Liver (tissue), 9 donors: Measurements from ENCODE around the gene KRT76. TPM values are rescaled to one million over a fixed set of nuclear protein-coding genes. Genes with fewer than 3 reads are reported as not detected.

Source experiments
- DNase-seq: peaks from one replicate; pipeline ENCODE4 v3.0.0-alpha.2; 2017; ENCODE audit warnings: low spot score
- H3K27ac ChIP-seq, 2 donors: one replicate each; pipeline ENCODE4 v1.7.0; 2013; ENCODE audit warnings: inconsistent platforms in 2 of 2, low read length in 2 of 2, control low read depth in 1 of 2, low read depth in 1 of 2, mild to moderate bottlenecking in 1 of 2
- H3K27me3 ChIP-seq, 4 donors: one replicate each; pipeline versions ENCODE4 v1.6.1 to v1.7.0; 2013; ENCODE audit warnings: low read length in 3 of 4, inconsistent platforms in 1 of 4, mild to moderate bottlenecking in 1 of 4, moderate library complexity in 1 of 4; ENCODE audit not compliant: control insufficient read depth in 4 of 4, insufficient read depth in 4 of 4
- H3K36me3 ChIP-seq, 4 donors: one replicate each; pipeline versions ENCODE4 v1.6.1 to v1.7.0; 2013; ENCODE audit warnings: low read length in 3 of 4, mild to moderate bottlenecking in 3 of 4, low read depth in 1 of 4, moderate library complexity in 1 of 4; ENCODE audit not compliant: control insufficient read depth in 4 of 4, insufficient read depth in 3 of 4
- H3K4me1 ChIP-seq, 4 donors: one replicate each; pipeline versions ENCODE4 v1.6.1 to v1.7.0; 2013; ENCODE audit warnings: low read length in 3 of 4, mild to moderate bottlenecking in 3 of 4, moderate library complexity in 1 of 4; ENCODE audit not compliant: control insufficient read depth in 4 of 4, insufficient read depth in 4 of 4
- H3K4me3 ChIP-seq, 3 donors: one replicate each; pipeline versions ENCODE4 v1.6.1 to v1.7.0; 2013; ENCODE audit warnings: low read length in 3 of 3, control low read depth in 1 of 3, low read depth in 1 of 3, mild to moderate bottlenecking in 1 of 3
- H3K9ac ChIP-seq, 2 donors: one replicate each; pipeline ENCODE4 v1.7.0; 2013; ENCODE audit warnings: low read length in 2 of 2, mild to moderate bottlenecking in 2 of 2, moderate library complexity in 2 of 2, control low read depth in 1 of 2, low read depth in 1 of 2
- H3K9me3 ChIP-seq, 4 donors: one replicate each; pipeline versions ENCODE4 v1.6.1 to v1.7.0; 2013; ENCODE audit warnings: low read length in 3 of 4; ENCODE audit not compliant: control insufficient read depth in 4 of 4
- ATF3 ChIP-seq: IDR thresholded peaks from 2 replicates; pipeline ENCODE4 v1.6.1; 2016; ENCODE audit warnings: antibody characterized with exemption
- EGR1 ChIP-seq, 2 donors: IDR thresholded peaks; 2 replicates each; pipeline ENCODE4 v1.6.1; 2016 to 2018; ENCODE audit warnings: antibody characterized with exemption in 2 of 2, low read depth in 2 of 2
- FOXA1 ChIP-seq: IDR thresholded peaks from 2 replicates; pipeline ENCODE4 v1.6.1; 2016; ENCODE audit warnings: antibody characterized with exemption
- FOXA2 ChIP-seq: IDR thresholded peaks from 2 replicates; pipeline ENCODE4 v1.6.1; 2016; ENCODE audit warnings: antibody characterized with exemption
- GABPA ChIP-seq, 2 donors: IDR thresholded peaks in 1 of 2; conservative IDR thresholded peaks in 1 of 2; 2 replicates each; pipeline ENCODE4 v1.6.1; 2016; ENCODE audit warnings: antibody characterized with exemption in 2 of 2, mild to moderate bottlenecking in 1 of 2, moderate library complexity in 1 of 2
- HNF4A ChIP-seq, 2 donors: conservative IDR thresholded peaks; 2 replicates each; pipeline ENCODE4 v1.6.1; 2016; ENCODE audit warnings: antibody characterized with exemption in 2 of 2, mild to moderate bottlenecking in 2 of 2
- HNF4G ChIP-seq: IDR thresholded peaks from 2 replicates; pipeline ENCODE4 v1.6.1; 2016; ENCODE audit warnings: antibody characterized with exemption
- JUND ChIP-seq, 2 donors: IDR thresholded peaks; 2 replicates each; pipeline ENCODE4 v1.6.1; 2016; ENCODE audit warnings: antibody characterized with exemption in 2 of 2
- MAX ChIP-seq: IDR thresholded peaks from 2 replicates; pipeline ENCODE4 v1.6.1; 2016; ENCODE audit warnings: antibody characterized with exemption
- NR2F2 ChIP-seq: IDR thresholded peaks from 2 replicates; pipeline ENCODE4 v1.6.1; 2016; ENCODE audit warnings: antibody characterized with exemption
- REST ChIP-seq: IDR thresholded peaks from 2 replicates; pipeline ENCODE4 v1.6.1; 2016; ENCODE audit warnings: antibody characterized with exemption, mild to moderate bottlenecking
- RXRA ChIP-seq, 2 donors: IDR thresholded peaks; 2 replicates each; pipeline ENCODE4 v1.6.1; 2017 to 2018; ENCODE audit warnings: antibody characterized with exemption in 2 of 2, mild to moderate bottlenecking in 1 of 2
- SP1 ChIP-seq: IDR thresholded peaks from 2 replicates; pipeline ENCODE4 v1.6.1; 2018; ENCODE audit warnings: antibody characterized with exemption, mild to moderate bottlenecking
- YY1 ChIP-seq: IDR thresholded peaks from 2 replicates; pipeline ENCODE4 v1.6.1; 2016; ENCODE audit warnings: antibody characterized with exemption, mild to moderate bottlenecking
- ZBTB33 ChIP-seq: IDR thresholded peaks from 2 replicates; pipeline ENCODE4 v1.6.1; 2016; ENCODE audit warnings: antibody characterized with exemption
- WGBS: extraction: QIAGEN DNeasy Blood & Tissue Kit; methylation state at CpG from one replicate; pipeline ENCODE4 v1.1.7; 2013; 5-methylcytosine and 5-hydroxymethylcytosine counted together
- polyA plus RNA-seq, 2 donors: library from polyadenylated mRNA; stranded (reverse) in 1 of 2; unstranded in 1 of 2; fragments of 200-250 nt in 1 of 2; fragments of >200 nt in 1 of 2; fragmentation: Nextera tagmentation in 1 of 2; extraction: Ambion mirVana in 1 of 2; gene quantifications; one replicate each; pipeline versions ENCODE4 v1.2.1 to v1.2.3, GENCODE V29; 2013 to 2015
- total RNA-seq, 2 donors: library from RNA; depleted of rRNA; stranded (reverse); fragments of >200 nt; gene quantifications; one replicate each; pipeline ENCODE4 v1.2.3, GENCODE V29; 2014
- donor health status: healthy.
- donor health status: healthy.
- donor health status: healthy.
- donor health status: healthy.
- donor health status: healthy.

KRT76 gene
- total and polyA plus RNA-seq, 4 donors, result not detected

GRCh38 chr12:52741375-52742195 lies 35.6 kb downstream of the KRT76 start:
- TF ChIP-seq YY1, result no peak
- no peak for TF ChIP-seq FOXA2
- TF ChIP-seq REST, result peak; percentile 99
- Histone ChIP-seq H3K27ac (no peak overlapping the region), H3K27me3 (no peaks in the 10 kb centered on the region), H3K36me3 (no peaks in the 10 kb centered on the region), H3K9me3 (no peaks in the 10 kb centered on the region), H3K4me3 (no peak overlapping the region), H3K4me1 (no peaks in the 10 kb centered on the region), H3K9ac (no peak overlapping the region)
- 15% methylated on average over 16 of the region's 16 CpGs for WGBS
- DNase-seq, result peak; percentile 73

GRCh38 chr12:52740584-52740983 lies 36.6 kb downstream of the KRT76 start:
- Histone ChIP-seq H3K27ac (no peak overlapping the region), H3K36me3 (no peaks in the 10 kb centered on the region), H3K4me3 (no peak overlapping the region), H3K9me3 (no peaks in the 10 kb centered on the region), H3K9ac (no peak overlapping the region), H3K27me3 (peaks cover 0 to 3% (median 0%) of the 10 kb centered on the region in 4 donors), H3K4me1 (no peaks in the 10 kb centered on the region)
- TF ChIP-seq NR2F2 (no peak), ATF3 (no peak), FOXA1 (no peak), HNF4G (no peak), FOXA2 (no peak), ZBTB33 (no peak), EGR1 (IDR thresholded peaks at IDR 0.05; ENCODE audit: low read depth in 2 of 2) (no peak), JUND (IDR thresholded peaks at IDR 0.05) (no peak), YY1 (no peak)
- no peak for DNase-seq

- H3K27me3 ChIP-seq, result peaks cover 0 to 3% (median 0%) of the 10 kb centered on the region in 4 donors
- no peaks in the 10 kb centered on the region for H3K36me3 ChIP-seq
- no peak overlapping the region for H3K27ac ChIP-seq
- DNase-seq, result no peak
- H3K9ac ChIP-seq, result no peak overlapping the region
- H3K9me3 ChIP-seq, result no peaks in the 10 kb centered on the region
- no peak overlapping the region for H3K4me3 ChIP-seq
- no peaks in the 10 kb centered on the region for H3K4me1 ChIP-seq
- TF ChIP-seq JUND (IDR thresholded peaks at IDR 0.05) (no peak), REST (no peak), FOXA1 (no peak), GABPA (IDR thresholded peaks at IDR 0.05 in 1 of 2, conservative IDR thresholded peaks at IDR 0.05 in 1 of 2) (no peak), HNF4A (conservative IDR thresholded peaks at IDR 0.05) (no peak), RXRA (IDR thresholded peaks at IDR 0.05) (no peak), ZBTB33 (no peak), SP1 (no peak), MAX (no peak), ATF3 (no peak), FOXA2 (no peak)
Measured at GRCh38 chr12:52739963-52740362, 37.2 kb downstream of the KRT76 start.
